Measurements from ENCODE around the gene ADAMTS14. TPM values are rescaled to one million over a fixed set of nuclear protein-coding genes. Genes with fewer than 3 reads are reported as not detected.

Gene ADAMTS14
- total RNA-seq, 4 donors from 2014 or later: 0.15 to 0.51 (median 0.40) TPM

DNA sequence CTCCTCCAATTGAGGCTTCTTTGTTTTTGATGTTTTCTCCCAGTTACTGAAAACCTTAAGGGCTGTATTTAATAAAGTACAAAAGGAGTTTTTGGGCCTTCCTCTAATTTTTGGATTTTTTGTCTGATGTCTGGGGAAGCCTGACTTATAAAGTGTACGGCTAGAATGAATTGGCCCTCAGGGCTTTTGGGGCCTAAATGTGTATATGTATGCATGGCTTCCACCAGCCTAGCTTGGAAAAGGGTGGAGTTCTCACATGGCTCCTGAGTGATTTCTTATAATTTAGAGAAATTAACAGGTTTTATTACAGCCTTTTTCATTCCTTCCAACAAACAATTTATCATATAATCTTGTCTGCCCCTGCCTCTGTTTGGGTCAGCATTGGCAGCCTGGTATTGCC, 123.3 kb downstream of the ADAMTS14 start:
- H3K36me3 ChIP-seq: no peaks in the 10 kb centered on the region
- no peak overlapping the region for H3K27ac ChIP-seq
- no peaks in the 10 kb centered on the region for H3K27me3 ChIP-seq
- TF ChIP-seq POLR2A (IDR thresholded peaks at IDR 0.05): no peak
- no peak for TF ChIP-seq EP300 (IDR thresholded peaks at IDR 0.05)
- TF ChIP-seq CTCF (IDR thresholded peaks at IDR 0.05): no peak
- TF ChIP-seq POLR2AphosphoS5 (IDR thresholded peaks at IDR 0.05): no peak
- no peak overlapping the region for H3K4me3 ChIP-seq
- no peaks in the 10 kb centered on the region for H3K4me1 ChIP-seq
- no peak for DNase-seq (ENCODE audit: low spot score in 2 of 2)
- no peaks in the 10 kb centered on the region for H3K9me3 ChIP-seq
- WGBS: 58% methylated on average over 1 of the region's 1 CpG

- no peak for DNase-seq (ENCODE audit: low spot score in 2 of 2)
- H3K9me3 ChIP-seq: no peaks in the 10 kb centered on the region
- WGBS: 83% methylated on average over 1 of the region's 7 CpGs
- H3K27ac ChIP-seq: no peak overlapping the region
- no peaks in the 10 kb centered on the region for H3K4me1 ChIP-seq
- no peak overlapping the region for H3K4me3 ChIP-seq
- H3K36me3 ChIP-seq: no peaks in the 10 kb centered on the region
- no peaks in the 10 kb centered on the region for H3K27me3 ChIP-seq
- TF ChIP-seq CTCF (IDR thresholded peaks at IDR 0.05) (no peak), POLR2A (IDR thresholded peaks at IDR 0.05) (no peak), EP300 (IDR thresholded peaks at IDR 0.05) (no peak), POLR2AphosphoS5 (IDR thresholded peaks at IDR 0.05) (no peak)
Measured at GRCh38 chr10:70797840-70798239, 125.5 kb downstream of the ADAMTS14 start.

- 67% methylated on average over 5 of the region's 5 CpGs for WGBS
- H3K4me3 ChIP-seq: no peak overlapping the region
Measured at GRCh38 chr10:70799124-70799523, 126.8 kb downstream of the ADAMTS14 start.

GRCh38 chr10:70801854-70802253, 129.5 kb downstream of the ADAMTS14 start:
- Histone ChIP-seq H3K4me1 (peaks cover 21% of the 10 kb centered on the region), H3K4me3 (no peak overlapping the region), H3K9me3 (no peaks in the 10 kb centered on the region), H3K27me3 (no peaks in the 10 kb centered on the region), H3K36me3 (no peaks in the 10 kb centered on the region), H3K27ac (no peak overlapping the region)
- no peak for TF ChIP-seq POLR2AphosphoS5 (IDR thresholded peaks at IDR 0.05)
- TF ChIP-seq CTCF (IDR thresholded peaks at IDR 0.05): no peak
- TF ChIP-seq EP300 (IDR thresholded peaks at IDR 0.05): no peak
- TF ChIP-seq POLR2A (IDR thresholded peaks at IDR 0.05): no peak
- DNase-seq (ENCODE audit: low spot score in 2 of 2): no peak
- WGBS: 86% methylated on average over 1 of the region's 1 CpG

More at GRCh38 chr10:70799124-70799523, 126.8 kb downstream of the ADAMTS14 start:
- TF ChIP-seq EP300 (IDR thresholded peaks at IDR 0.05) (no peak), CTCF (IDR thresholded peaks at IDR 0.05) (no peak), POLR2AphosphoS5 (IDR thresholded peaks at IDR 0.05) (no peak), POLR2A (IDR thresholded peaks at IDR 0.05) (no peak)
- Histone ChIP-seq H3K36me3 (no peaks in the 10 kb centered on the region), H3K4me1 (peaks cover 4% of the 10 kb centered on the region), H3K27ac (no peak overlapping the region), H3K27me3 (no peaks in the 10 kb centered on the region), H3K9me3 (no peaks in the 10 kb centered on the region)
- DNase-seq (ENCODE audit: low spot score in 2 of 2): no peak

GRCh38 chr10:70803775-70804420, 131.6 kb downstream of the ADAMTS14 start:
- Histone ChIP-seq H3K36me3 (no peaks in the 10 kb centered on the region), H3K27ac (peak overlapping the region; percentile 78), H3K4me3 (no peak overlapping the region), H3K9me3 (no peaks in the 10 kb centered on the region), H3K4me1 (peaks cover 21% of the 10 kb centered on the region), H3K27me3 (no peaks in the 10 kb centered on the region)
- no peak for DNase-seq (ENCODE audit: low spot score in 2 of 2)
- WGBS: 64% methylated on average over 2 of the region's 2 CpGs
- TF ChIP-seq CTCF (IDR thresholded peaks at IDR 0.05) (no peak), POLR2A (IDR thresholded peaks at IDR 0.05) (no peak), EP300 (IDR thresholded peaks at IDR 0.05) (no peak), POLR2AphosphoS5 (IDR thresholded peaks at IDR 0.05) (peak in 1 of 3 donors; percentile 15)
